HepG2 (cell line): ENCODE data around the gene GTF2H3. TPM values are rescaled to one million over a fixed set of nuclear protein-coding genes. Genes with fewer than 3 reads are reported as not detected.

Experiments
- EED ChIP-seq: sonication (generic); formaldehyde crosslinking; IDR thresholded peaks from 2 replicates; pipeline ENCODE4 v1.5.0; 2020; ENCODE audit warnings: mild to moderate bottlenecking, missing genetic modification reagents
- FOXK2 ChIP-seq: fragments of 450-650 bp; IDR thresholded peaks from 2 replicates; pipeline ENCODE4 v1.6.1; 2016
- HOMEZ ChIP-seq: IDR thresholded peaks from 2 replicates; pipeline ENCODE4 v1.6.1; 2016; ENCODE audit warnings: low read depth
- MAF1 ChIP-seq: sonication (generic); formaldehyde crosslinking; IDR thresholded peaks from 2 replicates; pipeline ENCODE4 v1.5.0; 2020; ENCODE audit warnings: missing genetic modification reagents, borderline replicate concordance
- MIER3 ChIP-seq: IDR thresholded peaks from 2 replicates; pipeline ENCODE4 v1.6.1; 2016; ENCODE audit warnings: missing compliant biosample characterization, borderline replicate concordance
- MLLT10 ChIP-seq: sonication (generic); formaldehyde crosslinking; IDR thresholded peaks from 2 replicates; pipeline ENCODE4 v1.4.0; 2020; ENCODE audit warnings: missing genetic modification reagents
- MYC ChIP-seq: sonication (generic); formaldehyde crosslinking; IDR thresholded peaks from 2 replicates; pipeline ENCODE4 v1.9.0; 2021; ENCODE audit warnings: missing genetic modification reagents, borderline replicate concordance
- SALL2 ChIP-seq: sonication (generic); formaldehyde crosslinking; IDR thresholded peaks from 2 replicates; pipeline ENCODE4 v1.8.1; 2023; ENCODE audit warnings: mild to moderate bottlenecking, missing genetic modification reagents, inconsistent platforms
- SCMH1 ChIP-seq: sonication (generic); formaldehyde crosslinking; IDR thresholded peaks from 2 replicates; pipeline ENCODE4 v1.9.0; 2021; ENCODE audit warnings: missing genetic modification reagents, mild to moderate bottlenecking, borderline replicate concordance
- SP4 ChIP-seq: sonication (generic); formaldehyde crosslinking; IDR thresholded peaks from 2 replicates; pipeline ENCODE4 v1.8.1; 2023; ENCODE audit warnings: mild to moderate bottlenecking, missing genetic modification reagents
- TBX2 ChIP-seq: sonication (generic); formaldehyde crosslinking; IDR thresholded peaks from 2 replicates; pipeline ENCODE4 v1.5.0; 2020; ENCODE audit warnings: missing genetic modification reagents, mild to moderate bottlenecking, borderline replicate concordance
- ZGPAT ChIP-seq: IDR thresholded peaks from 2 replicates; pipeline ENCODE4 v1.6.1; 2016; ENCODE audit warnings: mild to moderate bottlenecking
- ZNF607 ChIP-seq: sonication (generic); formaldehyde crosslinking; IDR thresholded peaks from 2 replicates; pipeline ENCODE4 v1.5.1; 2020; ENCODE audit warnings: missing genetic modification reagents, mild to moderate bottlenecking, borderline replicate concordance
- ZNF782 ChIP-seq: sonication (generic); formaldehyde crosslinking; IDR thresholded peaks from 2 replicates; pipeline ENCODE4 v1.4.0; 2020; ENCODE audit warnings: missing genetic modification reagents, mild to moderate bottlenecking, borderline replicate concordance
- polyA plus RNA-seq, 8 experiments: library from polyadenylated mRNA; depleted of rRNA in 3 of 8; stranded (reverse) in 7 of 8; unstranded in 1 of 8; fragments of >200 nt; fragmentation: Illumina TruSeq in 4 of 8; extraction: Trizol in 4 of 8; gene quantifications; 2 replicates each; pipeline versions ENCODE4 v1.2.1 to v1.2.3, GENCODE V29; 2011 to 2016; ENCODE audit warnings: low read depth in 4 of 8, missing spikeins in 1 of 8, mixed read lengths in 1 of 8; ENCODE audit not compliant: insufficient read depth in 1 of 8
- total RNA-seq, 5 experiments: library from RNA; depleted of rRNA; stranded (reverse); fragments of >200 nt; fragmentation: Illumina TruSeq; extraction: Trizol; gene quantifications; 2 replicates each; pipeline ENCODE4 v1.2.3, GENCODE V29; 2016; ENCODE audit warnings: low read depth in 1 of 5
- TF ChIP-seq, protein P1 (sequence below): IDR thresholded peaks from 2 replicates; pipeline ENCODE4 v1.4.0; 2020; ENCODE audit warnings: mild to moderate bottlenecking, missing genetic modification reagents
- TF ChIP-seq, protein P2 (sequence below): sonication (generic); formaldehyde crosslinking; IDR thresholded peaks from 2 replicates; pipeline ENCODE4 v1.5.1; 2020; ENCODE audit warnings: mild to moderate bottlenecking, missing genetic modification reagents, moderate library complexity
- TF ChIP-seq, protein P3 (sequence below): sonication (generic); formaldehyde crosslinking; IDR thresholded peaks from 2 replicates; pipeline ENCODE4 v1.8.0; 2022; ENCODE audit warnings: missing genetic modification reagents, low read depth, mild to moderate bottlenecking, borderline replicate concordance

The GTF2H3 gene
- total and polyA plus RNA-seq, 2 of the 13 experiments (the other 11 are each of a cell fraction or from before 2014, with no cell fraction given) = 35.8 to 58.8 TPM

- TF ChIP-seq, protein P1, sequence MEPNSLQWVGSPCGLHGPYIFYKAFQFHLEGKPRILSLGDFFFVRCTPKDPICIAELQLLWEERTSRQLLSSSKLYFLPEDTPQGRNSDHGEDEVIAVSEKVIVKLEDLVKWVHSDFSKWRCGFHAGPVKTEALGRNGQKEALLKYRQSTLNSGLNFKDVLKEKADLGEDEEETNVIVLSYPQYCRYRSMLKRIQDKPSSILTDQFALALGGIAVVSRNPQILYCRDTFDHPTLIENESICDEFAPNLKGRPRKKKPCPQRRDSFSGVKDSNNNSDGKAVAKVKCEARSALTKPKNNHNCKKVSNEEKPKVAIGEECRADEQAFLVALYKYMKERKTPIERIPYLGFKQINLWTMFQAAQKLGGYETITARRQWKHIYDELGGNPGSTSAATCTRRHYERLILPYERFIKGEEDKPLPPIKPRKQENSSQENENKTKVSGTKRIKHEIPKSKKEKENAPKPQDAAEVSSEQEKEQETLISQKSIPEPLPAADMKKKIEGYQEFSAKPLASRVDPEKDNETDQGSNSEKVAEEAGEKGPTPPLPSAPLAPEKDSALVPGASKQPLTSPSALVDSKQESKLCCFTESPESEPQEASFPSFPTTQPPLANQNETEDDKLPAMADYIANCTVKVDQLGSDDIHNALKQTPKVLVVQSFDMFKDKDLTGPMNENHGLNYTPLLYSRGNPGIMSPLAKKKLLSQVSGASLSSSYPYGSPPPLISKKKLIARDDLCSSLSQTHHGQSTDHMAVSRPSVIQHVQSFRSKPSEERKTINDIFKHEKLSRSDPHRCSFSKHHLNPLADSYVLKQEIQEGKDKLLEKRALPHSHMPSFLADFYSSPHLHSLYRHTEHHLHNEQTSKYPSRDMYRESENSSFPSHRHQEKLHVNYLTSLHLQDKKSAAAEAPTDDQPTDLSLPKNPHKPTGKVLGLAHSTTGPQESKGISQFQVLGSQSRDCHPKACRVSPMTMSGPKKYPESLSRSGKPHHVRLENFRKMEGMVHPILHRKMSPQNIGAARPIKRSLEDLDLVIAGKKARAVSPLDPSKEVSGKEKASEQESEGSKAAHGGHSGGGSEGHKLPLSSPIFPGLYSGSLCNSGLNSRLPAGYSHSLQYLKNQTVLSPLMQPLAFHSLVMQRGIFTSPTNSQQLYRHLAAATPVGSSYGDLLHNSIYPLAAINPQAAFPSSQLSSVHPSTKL (CRISPR knock-in tag) = peak; percentile 76; the same call in 1 of the 2 replicates
- TF ChIP-seq MIER3 (CRISPR knock-in tag) = peak; percentile 62; the same call in 1 of the 2 replicates
- TF ChIP-seq SP4 = peak; percentile 94
- peak; percentile 83; the same call in 1 of the 2 replicates for TF ChIP-seq TBX2 (CRISPR knock-in tag)
- TF ChIP-seq ZNF782 (CRISPR knock-in tag) = peak; percentile 91; the same call in 1 of the 2 replicates
- TF ChIP-seq, protein P2, sequence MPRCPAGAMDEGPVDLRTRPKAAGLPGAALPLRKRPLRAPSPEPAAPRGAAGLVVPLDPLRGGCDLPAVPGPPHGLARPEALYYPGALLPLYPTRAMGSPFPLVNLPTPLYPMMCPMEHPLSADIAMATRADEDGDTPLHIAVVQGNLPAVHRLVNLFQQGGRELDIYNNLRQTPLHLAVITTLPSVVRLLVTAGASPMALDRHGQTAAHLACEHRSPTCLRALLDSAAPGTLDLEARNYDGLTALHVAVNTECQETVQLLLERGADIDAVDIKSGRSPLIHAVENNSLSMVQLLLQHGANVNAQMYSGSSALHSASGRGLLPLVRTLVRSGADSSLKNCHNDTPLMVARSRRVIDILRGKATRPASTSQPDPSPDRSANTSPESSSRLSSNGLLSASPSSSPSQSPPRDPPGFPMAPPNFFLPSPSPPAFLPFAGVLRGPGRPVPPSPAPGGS (CRISPR knock-in tag) = peak; percentile 96
- peak; percentile 71; the same call in 1 of the 2 replicates for TF ChIP-seq ZNF607 (CRISPR knock-in tag)
- peak; percentile 61; the same call in 1 of the 2 replicates for TF ChIP-seq EED (CRISPR knock-in tag)
- TF ChIP-seq MAF1 (CRISPR knock-in tag) = peak; percentile 87; the same call in 1 of the 2 replicates
- no peak for TF ChIP-seq HOMEZ (CRISPR knock-in tag)
- no peak for TF ChIP-seq MLLT10 (CRISPR knock-in tag)
- TF ChIP-seq, protein P3, sequence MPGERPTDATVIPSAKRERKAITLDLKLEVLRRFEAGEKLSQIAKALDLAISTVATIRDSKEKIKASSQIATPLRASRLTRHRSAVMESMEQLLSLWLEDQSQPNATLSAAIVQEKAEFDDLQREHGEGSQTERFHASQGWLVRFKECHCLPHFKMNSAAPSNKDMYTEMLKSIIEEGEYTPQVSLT (CRISPR knock-in tag) = 0 out of 2 replicates have a peak, but pooled peaks have one; percentile 71
- no peak for TF ChIP-seq SCMH1
- TF ChIP-seq MYC (CRISPR knock-in tag) = peak; percentile 100
- TF ChIP-seq FOXK2 = 0 out of 2 replicates have a peak, but pooled peaks have one; percentile 13
- TF ChIP-seq SALL2 = peak; percentile 98
- TF ChIP-seq ZGPAT (CRISPR knock-in tag) = peak; percentile 99
These were observed 31.8 kb upstream of the GTF2H3 start, which contains the start of gene DDX55 (continued) for GRCh38 chr12:123601602-123602489.
